GM12864 (cell line): ENCODE data around the gene ZNF532.
"Not testable (repeated sequence)": the region's sequence is repeated elsewhere in the genome, so short reads cannot be mapped to it uniquely, and the experiment has no call there.

Source experiments
- DNase-seq: peaks from one replicate; pipeline ENCODE4 v3.0.0-alpha.2; 2011; ENCODE audit warnings: low read depth
- H3K4me3 ChIP-seq: 2 replicates; pipeline ENCODE4 v1.5.1; 2011; ENCODE audit warnings: mild to moderate bottlenecking, low read depth, low read length, control low read depth
- CTCF ChIP-seq: IDR thresholded peaks from 2 replicates; pipeline ENCODE4 v1.5.1; 2011; ENCODE audit warnings: low read depth, mild to moderate bottlenecking, moderate library complexity, low read length, control low read depth, inconsistent platforms; ENCODE audit errors: missing control alignments

Gene ZNF532

DNA sequence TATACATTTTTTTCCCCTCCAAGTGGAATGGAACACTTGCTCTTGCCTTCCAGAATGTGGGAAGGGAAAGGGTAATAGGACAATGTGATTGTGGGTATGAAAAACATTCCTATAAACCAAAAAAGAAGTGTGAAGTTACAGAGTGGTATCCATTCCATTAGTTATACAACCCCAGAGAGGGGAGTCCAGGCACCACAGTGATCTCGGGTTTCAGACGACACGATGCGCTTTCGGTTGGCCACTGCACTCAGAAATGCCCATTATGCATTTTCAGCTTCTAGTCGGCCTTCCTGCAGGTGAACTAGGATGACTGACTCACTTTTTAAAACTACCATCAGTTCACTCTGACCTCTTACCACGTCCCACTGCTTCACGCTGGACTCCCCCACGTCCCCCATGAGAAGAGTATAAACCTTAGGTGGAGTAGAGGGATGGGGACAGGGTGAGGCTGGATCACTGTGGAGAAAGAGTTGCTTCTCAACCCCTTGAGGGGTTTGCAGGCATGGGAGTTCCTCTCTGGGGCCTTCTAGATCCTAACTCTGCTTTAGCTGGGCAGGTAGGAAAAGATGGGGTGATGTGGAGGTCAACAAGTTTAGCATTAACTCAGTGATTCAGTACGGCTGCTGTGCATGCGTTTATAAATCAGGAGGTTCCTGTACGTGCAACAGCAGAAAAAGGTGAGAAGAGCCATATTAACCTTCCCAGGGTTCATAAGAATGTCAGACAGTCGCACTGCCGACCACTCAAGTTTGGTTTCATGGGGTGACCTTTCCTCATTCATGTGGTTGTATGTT lies 50.5 kb downstream of the ZNF532 start:
- DNase-seq: no peak
- no peak for TF ChIP-seq CTCF
- no peak overlapping the region for H3K4me3 ChIP-seq

- no peak for TF ChIP-seq CTCF
- H3K4me3 ChIP-seq: no peak overlapping the region
- no peak for DNase-seq
Observed at GRCh38 chr18:58915995-58916394, 51.3 kb downstream of the ZNF532 start.

GRCh38 chr18:58919934-58920333 lies 55.3 kb downstream of the ZNF532 start:
- DNase-seq, H3K4me3 ChIP-seq: not testable (repeated sequence)

DNA sequence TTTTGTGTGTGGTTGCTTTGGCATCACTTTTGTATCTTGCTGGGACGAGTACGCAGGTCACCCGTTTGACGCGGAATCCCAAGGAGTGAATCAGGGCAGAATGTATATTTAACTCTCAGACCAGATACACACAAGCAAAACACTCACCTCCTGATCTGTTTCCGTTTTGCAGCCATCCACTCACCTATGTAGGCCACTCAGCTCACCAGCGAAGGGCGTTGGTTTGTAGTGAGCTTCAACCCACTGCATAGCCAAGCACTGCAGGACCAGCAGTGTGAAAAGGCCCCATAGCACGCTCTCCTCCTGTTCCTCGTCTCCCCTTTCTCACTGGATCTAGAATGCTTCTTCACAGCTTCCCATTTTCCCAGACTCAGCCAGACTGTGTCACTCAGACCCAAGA lies 58.3 kb downstream of the ZNF532 start:
- no peak for TF ChIP-seq CTCF
- H3K4me3 ChIP-seq: no peak overlapping the region
- DNase-seq: no peak

- TF ChIP-seq CTCF: no peak
Observed at GRCh38 chr18:58924473-58924872, 59.8 kb downstream of the ZNF532 start.

DNA sequence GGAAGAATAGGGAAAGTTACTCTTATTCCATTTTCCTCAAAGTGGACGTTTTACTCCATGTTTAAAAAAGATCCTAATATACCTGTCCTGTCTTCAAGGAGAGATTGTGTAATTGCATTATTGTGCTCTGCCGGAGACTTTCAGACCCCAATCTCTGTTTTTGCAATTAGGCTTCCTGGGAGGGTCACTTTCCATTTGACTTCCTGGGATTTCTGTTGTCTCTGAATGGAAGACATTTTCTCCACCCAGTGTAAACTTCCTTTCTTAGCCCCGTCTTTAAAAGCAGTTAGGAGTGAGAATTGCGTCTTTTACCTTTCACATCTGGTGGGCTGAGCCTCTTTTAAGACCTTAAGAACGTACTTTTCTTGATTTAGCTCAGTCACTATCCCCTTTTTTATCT lies 63.0 kb downstream of the ZNF532 start:
- TF ChIP-seq CTCF: no peak
- no peak overlapping the region for H3K4me3 ChIP-seq
- DNase-seq: no peak

More at GRCh38 chr18:58924473-58924872, 59.8 kb downstream of the ZNF532 start:
- no peak overlapping the region for H3K4me3 ChIP-seq
- no peak for DNase-seq

DNA sequence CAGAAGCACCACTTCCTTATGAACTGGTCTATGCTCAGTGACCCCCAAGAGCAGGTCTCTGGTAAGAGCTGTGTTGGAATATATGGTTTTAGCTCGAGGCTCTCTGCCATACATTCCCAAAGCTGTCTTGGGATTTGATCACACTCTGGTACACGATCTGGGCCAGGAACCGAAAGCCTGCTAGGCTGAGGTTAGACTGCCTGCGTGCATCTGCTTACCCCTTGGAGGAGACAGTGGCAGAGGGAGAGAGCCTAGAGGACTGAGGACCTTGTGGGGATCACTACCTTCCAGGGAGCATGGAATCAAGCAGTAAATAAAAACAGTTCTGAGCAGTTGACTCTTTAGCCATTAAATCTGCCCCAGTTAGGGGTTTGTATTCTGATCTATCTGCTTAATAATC lies 63.7 kb downstream of the ZNF532 start:
- TF ChIP-seq CTCF: no peak
- no peak for DNase-seq
- H3K4me3 ChIP-seq: no peak overlapping the region
